ENCODE results near the gene TTC13. TPM values are rescaled to one million over a fixed set of nuclear protein-coding genes. Genes with fewer than 3 reads are reported as not detected.

The TTC13 gene
- total RNA-seq, 2 experiments from 2014 or later: 30.8 to 39.2 TPM

DNA sequence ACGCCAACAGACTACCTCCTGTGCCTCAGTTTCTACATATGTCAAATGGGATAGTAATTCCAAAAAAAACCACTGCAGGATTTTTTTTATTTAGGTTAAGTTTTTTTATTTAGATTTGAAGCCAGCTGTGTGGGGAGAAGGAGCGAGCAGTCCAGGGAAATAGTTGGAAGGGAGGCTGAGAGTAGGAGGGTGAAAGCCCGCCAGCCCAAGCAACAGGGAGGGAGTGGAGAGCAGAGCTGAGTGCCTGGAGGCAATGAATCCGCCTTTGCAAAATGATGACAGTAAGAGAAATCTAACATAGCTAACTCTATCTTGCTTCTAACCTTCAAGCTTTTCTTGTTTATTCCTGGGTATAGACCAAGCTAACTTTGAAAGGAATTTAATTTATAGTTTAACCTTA is 94.7 kb downstream of the TTC13 start:
- no peak for ATAC-seq
- H3K4me1 Mint-ChIP-seq: no peaks in the 10 kb centered on the region

GRCh38 chr1:230879778-230880177 is 98.9 kb downstream of the TTC13 start:
- H3K27me3 Mint-ChIP-seq: peaks cover 43% of the 10 kb centered on the region
- H3K4me1 Mint-ChIP-seq: no peaks in the 10 kb centered on the region
- CTCF ChIA-PET: no interaction called here
- no peak overlapping the region for H3K27ac Mint-ChIP-seq
- no peak for ATAC-seq
- H3K36me3 Mint-ChIP-seq: no peaks in the 10 kb centered on the region
- H3K4me3 Mint-ChIP-seq: no peak overlapping the region
- DNase-seq: no peak
- no peaks in the 10 kb centered on the region for H3K9me3 Mint-ChIP-seq (ENCODE audit: low read depth)

More for the DNA sequence above, 94.7 kb downstream of the TTC13 start:
- Mint-ChIP-seq H3K27me3 (peaks cover 36% of the 10 kb centered on the region), H3K36me3 (no peaks in the 10 kb centered on the region), H3K27ac (no peak overlapping the region), H3K9me3 (ENCODE audit: low read depth) (no peaks in the 10 kb centered on the region), H3K4me3 (no peak overlapping the region)
- DNase-seq: no peak
- CTCF ChIA-PET: interaction anchor here (0.7 kb wide), 1 partner anchor 273 kb away, joined by 3 read pairs; no protein-coding TSS in a partner anchor

- no peak for DNase-seq
- Mint-ChIP-seq H3K36me3 (no peaks in the 10 kb centered on the region), H3K27ac (no peak overlapping the region), H3K27me3 (peaks cover 46% of the 10 kb centered on the region), H3K4me3 (no peak overlapping the region), H3K9me3 (ENCODE audit: low read depth) (no peaks in the 10 kb centered on the region), H3K4me1 (no peaks in the 10 kb centered on the region)
- no peak for ATAC-seq
- CTCF ChIA-PET: no interaction called here
Measured at GRCh38 chr1:230878591-230878990, 100.1 kb downstream of the TTC13 start.

- ATAC-seq (no peak), DNase-seq (no peak)
- CTCF ChIA-PET: no interaction called here
- H3K36me3 Mint-ChIP-seq: no peaks in the 10 kb centered on the region
- no peak overlapping the region for H3K4me3 Mint-ChIP-seq
- no peak overlapping the region for H3K27ac Mint-ChIP-seq
- no peaks in the 10 kb centered on the region for H3K4me1 Mint-ChIP-seq
- H3K9me3 Mint-ChIP-seq (ENCODE audit: low read depth): no peaks in the 10 kb centered on the region
- peaks cover 46% of the 10 kb centered on the region for H3K27me3 Mint-ChIP-seq
Measured at GRCh38 chr1:230877924-230878590, 100.6 kb downstream of the TTC13 start.

DNA sequence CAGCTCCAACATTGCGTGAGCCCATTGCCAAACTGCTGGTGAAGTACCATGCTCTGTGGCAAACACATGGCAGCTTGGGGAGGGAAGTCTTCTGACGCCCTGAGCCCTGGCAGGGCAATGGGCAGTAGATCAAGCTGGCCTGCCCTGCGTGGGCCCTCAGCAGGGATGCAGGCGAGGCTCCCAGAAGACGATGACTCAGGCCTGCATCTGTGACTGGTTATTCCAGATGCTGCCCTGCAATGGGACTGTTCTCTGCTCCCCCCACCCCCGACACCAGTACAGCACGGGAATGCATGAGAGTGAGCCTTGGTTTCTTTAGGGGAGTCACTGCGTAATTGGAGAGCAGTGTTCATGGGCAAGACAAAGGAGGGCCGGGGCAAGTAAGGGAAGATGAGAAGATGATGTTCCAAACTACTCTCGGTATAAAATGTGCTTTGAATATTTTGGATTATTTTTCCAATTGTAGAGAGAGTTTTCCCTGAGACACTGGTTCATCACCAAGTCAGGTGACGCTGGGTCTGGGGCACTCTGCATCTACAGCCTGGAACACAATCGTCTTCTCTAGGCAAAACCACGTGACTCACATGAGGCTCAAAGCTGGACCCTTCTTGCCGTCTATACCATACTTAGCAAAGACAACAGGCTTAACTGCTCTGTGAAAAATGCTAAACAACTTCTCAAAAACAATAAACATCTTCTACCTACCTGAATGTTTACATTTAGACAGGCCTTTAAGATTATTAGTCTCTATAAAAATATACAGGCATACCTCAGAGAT is 101.3 kb downstream of the TTC13 start:
- no peaks in the 10 kb centered on the region for H3K36me3 Mint-ChIP-seq
- CTCF ChIA-PET: no interaction called here
- H3K4me3 Mint-ChIP-seq: no peak overlapping the region
- ATAC-seq (no peak), DNase-seq (no peak)
- no peaks in the 10 kb centered on the region for H3K9me3 Mint-ChIP-seq (ENCODE audit: low read depth)
- peaks cover 43% of the 10 kb centered on the region for H3K27me3 Mint-ChIP-seq
- no peaks in the 10 kb centered on the region for H3K4me1 Mint-ChIP-seq
- no peak overlapping the region for H3K27ac Mint-ChIP-seq

- no peaks in the 10 kb centered on the region for H3K4me1 Mint-ChIP-seq
- ATAC-seq (no peak), DNase-seq (no peak)
- H3K36me3 Mint-ChIP-seq: no peaks in the 10 kb centered on the region
- H3K27ac Mint-ChIP-seq: no peak overlapping the region
- no peak overlapping the region for H3K4me3 Mint-ChIP-seq
- H3K9me3 Mint-ChIP-seq (ENCODE audit: low read depth): no peaks in the 10 kb centered on the region
- CTCF ChIA-PET: no interaction called here
- H3K27me3 Mint-ChIP-seq: peaks cover 47% of the 10 kb centered on the region
Measured at GRCh38 chr1:230876660-230877059, 102.0 kb downstream of the TTC13 start.

DNA sequence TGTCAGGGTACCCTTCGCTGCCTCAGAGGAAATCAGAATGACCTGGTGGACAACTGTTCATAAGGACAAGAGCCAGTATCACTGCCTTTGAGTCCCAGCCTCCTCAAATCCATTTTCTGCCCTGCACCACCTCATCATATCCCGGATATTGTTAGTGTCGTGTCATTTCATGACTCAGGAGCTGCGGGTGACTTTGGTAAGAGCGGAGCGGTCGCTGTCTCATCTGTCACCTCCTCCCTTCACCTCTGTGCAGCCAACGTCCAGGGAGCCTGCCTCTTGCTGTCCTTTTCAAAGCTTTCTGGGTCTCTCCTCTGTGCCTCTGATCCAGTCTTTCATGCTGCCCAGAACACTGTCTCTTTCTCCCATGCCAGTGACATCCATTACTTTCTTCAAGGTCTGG is 103.3 kb downstream of the TTC13 start:
- Mint-ChIP-seq H3K4me3 (no peak overlapping the region), H3K36me3 (no peaks in the 10 kb centered on the region)
- CTCF ChIA-PET: no interaction called here

DNA sequence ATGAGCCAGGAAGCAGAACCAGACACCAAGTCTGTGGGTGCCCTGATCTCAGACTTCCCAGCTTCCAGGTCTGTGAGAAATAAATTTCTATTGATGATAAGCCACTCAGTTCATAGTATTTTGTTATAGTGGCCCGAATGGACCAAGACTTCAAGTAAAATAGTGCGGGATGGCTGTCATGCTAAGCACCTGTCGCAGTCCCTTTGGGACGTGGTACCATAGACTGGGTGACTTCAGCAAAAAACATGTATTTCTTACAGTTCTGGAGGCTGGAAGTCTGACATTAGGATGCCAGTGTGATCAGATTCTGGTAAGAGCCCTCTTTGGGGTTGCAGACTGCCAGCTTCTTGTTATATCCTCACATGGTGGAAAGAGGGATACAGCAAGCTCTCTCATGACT is 107.7 kb downstream of the TTC13 start:
- ATAC-seq: no peak
- DNase-seq: no peak
- CTCF ChIA-PET: no interaction called here
- Mint-ChIP-seq H3K36me3 (no peaks in the 10 kb centered on the region), H3K27ac (no peak overlapping the region), H3K4me3 (no peak overlapping the region), H3K9me3 (ENCODE audit: low read depth) (no peaks in the 10 kb centered on the region), H3K27me3 (peaks cover 49% of the 10 kb centered on the region), H3K4me1 (peaks cover 7% of the 10 kb centered on the region)

More for the DNA sequence above, 103.3 kb downstream of the TTC13 start:
- H3K9me3 Mint-ChIP-seq (ENCODE audit: low read depth): no peaks in the 10 kb centered on the region
- H3K4me1 Mint-ChIP-seq: no peaks in the 10 kb centered on the region
- DNase-seq: no peak
- H3K27me3 Mint-ChIP-seq: peaks cover 45% of the 10 kb centered on the region
- H3K27ac Mint-ChIP-seq: no peak overlapping the region
- no peak for ATAC-seq

DNA sequence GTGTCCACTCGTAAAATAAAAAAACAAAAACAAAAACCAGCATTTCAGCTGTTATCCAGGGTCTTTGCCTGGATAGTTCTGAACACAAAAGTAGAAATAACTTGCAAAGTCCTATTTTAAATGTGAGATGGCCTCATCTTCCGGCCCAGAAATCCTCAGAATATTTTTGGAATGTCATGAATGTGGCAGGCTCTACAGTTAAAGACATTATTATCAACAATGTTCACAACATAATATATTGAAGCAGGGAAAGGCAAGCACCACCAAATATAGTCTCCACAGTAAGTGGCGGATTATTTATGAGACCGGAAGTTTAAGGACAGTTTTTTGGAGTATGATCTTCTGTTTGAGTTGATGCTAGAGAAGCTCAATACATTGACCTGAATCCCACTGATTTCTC is 109.2 kb downstream of the TTC13 start:
- no peak for ATAC-seq
- Mint-ChIP-seq H3K9me3 (ENCODE audit: low read depth) (no peaks in the 10 kb centered on the region), H3K36me3 (no peaks in the 10 kb centered on the region), H3K4me3 (peak overlapping the region; percentile 60), H3K27ac (no peak overlapping the region), H3K4me1 (peaks cover 7% of the 10 kb centered on the region), H3K27me3 (peaks cover 49% of the 10 kb centered on the region)
- no peak for DNase-seq
- CTCF ChIA-PET: no interaction called here

- Mint-ChIP-seq H3K4me1 (peaks cover 7% of the 10 kb centered on the region), H3K27me3 (peaks cover 46% of the 10 kb centered on the region), H3K9me3 (ENCODE audit: low read depth) (no peaks in the 10 kb centered on the region), H3K27ac (no peak overlapping the region), H3K36me3 (no peaks in the 10 kb centered on the region), H3K4me3 (peak overlapping the region; percentile 60)
- DNase-seq (peak; percentile 52), ATAC-seq (peak; percentile 63)
- CTCF ChIA-PET: no interaction called here
Measured at GRCh38 chr1:230868736-230869385, 109.8 kb downstream of the TTC13 start.

- H3K9me3 Mint-ChIP-seq (ENCODE audit: low read depth): no peaks in the 10 kb centered on the region
- H3K36me3 Mint-ChIP-seq: no peaks in the 10 kb centered on the region
- peaks cover 11% of the 10 kb centered on the region for H3K4me1 Mint-ChIP-seq
- peaks cover 46% of the 10 kb centered on the region for H3K27me3 Mint-ChIP-seq
- CTCF ChIA-PET: no interaction called here
- H3K27ac Mint-ChIP-seq: no peak within 1 kb of the TSS
- H3K4me3 Mint-ChIP-seq: peak within 1 kb of the TSS; percentile 75
- ATAC-seq (peak; percentile 94), DNase-seq (peak; percentile 68)
Measured at GRCh38 chr1:230867903-230868735, 110.5 kb downstream of the TTC13 start, which contains the start of gene C1orf198. TSS of gene C1orf198 (minus strand) at chr1:230868521. CDS start at chr1:230868512, 9 bp downstream.

DNA sequence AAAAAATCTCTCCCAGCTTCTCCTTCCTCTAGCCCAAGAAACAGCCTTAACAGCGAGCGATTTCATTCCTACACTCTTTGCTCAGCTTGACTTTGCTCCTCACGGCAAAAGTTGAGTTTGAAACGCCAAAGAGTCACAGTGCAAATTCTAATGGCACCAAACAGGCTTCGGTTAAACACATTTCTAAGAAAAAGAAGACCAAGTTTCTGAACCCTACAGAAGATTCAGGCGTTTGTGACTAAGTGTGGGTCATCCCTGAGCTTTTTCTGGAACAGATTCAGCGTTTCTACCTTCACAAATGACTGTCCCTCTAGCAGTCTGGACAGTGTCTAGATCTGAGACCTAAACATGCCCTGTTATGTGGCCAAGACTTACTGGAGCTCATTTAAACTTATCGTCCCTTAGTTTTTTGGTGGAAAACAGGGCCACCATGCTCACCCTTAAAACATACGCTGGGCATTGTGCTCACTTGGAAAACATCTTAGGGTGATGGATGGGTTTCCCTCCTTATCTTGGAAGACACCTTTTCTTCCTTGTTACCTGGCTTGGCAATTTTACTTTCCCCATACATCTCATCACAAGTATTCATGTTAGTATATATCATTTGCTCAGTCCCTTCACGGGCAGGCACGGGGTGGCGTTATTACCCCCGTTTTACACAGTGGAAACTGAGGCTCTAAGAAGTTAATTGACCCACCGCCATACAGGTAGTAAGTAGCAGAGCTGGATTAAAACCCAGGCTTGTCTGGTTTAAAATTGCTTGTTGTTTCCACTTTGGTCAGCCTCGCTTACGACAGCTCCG is 111.4 kb downstream of the TTC13 start:
- H3K36me3 Mint-ChIP-seq: no peaks in the 10 kb centered on the region
- H3K27ac Mint-ChIP-seq: no peak overlapping the region

More for the DNA sequence above, 111.4 kb downstream of the TTC13 start:
- no peak for ATAC-seq
- peaks cover 15% of the 10 kb centered on the region for H3K4me1 Mint-ChIP-seq
- H3K4me3 Mint-ChIP-seq: peak overlapping the region; percentile 75
- CTCF ChIA-PET: no interaction called here
- no peak for DNase-seq
- H3K27me3 Mint-ChIP-seq: peaks cover 46% of the 10 kb centered on the region
- no peaks in the 10 kb centered on the region for H3K9me3 Mint-ChIP-seq (ENCODE audit: low read depth)
